Germinal center (tissue), 1 donor: ENCODE data around the gene ACP3.

Experiments
- DNase-seq: peaks from one replicate; pipeline ENCODE4 v3.0.0; 2012; ENCODE audit warnings: mixed read lengths, low spot score

The ACP3 gene

DNA sequence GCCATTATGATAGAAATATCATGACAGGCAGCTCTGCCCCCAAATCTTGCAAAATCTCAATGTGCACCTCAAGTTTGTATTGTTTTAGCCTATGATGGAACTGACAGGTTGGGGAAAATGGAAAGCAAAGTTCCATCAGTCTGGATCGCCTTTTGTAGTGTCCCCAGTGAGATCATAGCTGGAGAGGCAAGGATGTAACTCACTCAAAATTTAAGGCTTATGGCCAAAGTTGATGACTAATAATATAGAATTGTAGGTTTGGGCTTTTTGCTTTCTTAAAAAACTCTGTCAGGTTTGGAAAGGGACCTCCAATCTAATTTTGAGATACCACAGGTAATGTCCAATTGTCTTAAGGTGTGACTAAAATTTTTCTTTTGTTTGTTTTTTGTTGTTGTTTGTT, 1.4 kb upstream of the ACP3 start:
- no peak for DNase-seq

DNA sequence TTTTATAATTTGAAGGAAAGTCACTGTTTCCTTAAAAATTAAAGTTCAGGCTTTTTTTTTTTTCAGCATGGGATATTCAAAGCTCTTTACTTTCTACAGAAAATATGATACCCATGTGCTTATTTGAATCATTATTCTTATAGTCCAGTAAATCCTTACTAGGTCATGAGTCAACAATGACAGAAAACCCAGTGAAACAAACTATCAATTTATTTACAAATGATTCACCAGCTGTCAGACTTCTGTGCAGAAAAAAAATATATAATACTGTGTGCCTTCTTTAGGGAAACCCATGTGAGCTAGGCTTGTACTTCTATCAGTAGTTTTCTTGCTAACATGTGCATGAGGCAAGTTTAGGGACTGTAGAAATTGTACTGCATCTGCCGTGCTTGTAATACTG, 1.2 kb downstream of the ACP3 start:
- DNase-seq, result no peak

DNA sequence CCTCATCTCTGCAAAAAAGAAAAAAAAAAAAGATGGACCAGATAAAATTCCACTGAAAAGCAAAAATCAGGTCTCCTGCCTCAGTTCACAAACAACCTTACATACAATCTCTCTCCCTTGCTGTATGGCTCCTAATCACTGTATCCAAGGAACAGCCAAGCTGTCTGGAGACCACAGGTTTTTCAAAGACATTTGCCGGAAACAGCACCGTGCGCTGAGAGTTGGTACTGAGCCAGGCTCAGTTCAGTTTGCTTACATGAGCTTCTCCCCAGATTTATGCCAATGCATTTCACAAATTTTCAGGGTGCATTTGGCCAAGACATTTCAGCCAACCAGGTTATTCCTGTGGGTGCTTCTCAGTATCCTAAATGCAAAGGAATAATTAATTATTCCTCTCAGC, 4.1 kb downstream of the ACP3 start:
- no peak for DNase-seq

DNA sequence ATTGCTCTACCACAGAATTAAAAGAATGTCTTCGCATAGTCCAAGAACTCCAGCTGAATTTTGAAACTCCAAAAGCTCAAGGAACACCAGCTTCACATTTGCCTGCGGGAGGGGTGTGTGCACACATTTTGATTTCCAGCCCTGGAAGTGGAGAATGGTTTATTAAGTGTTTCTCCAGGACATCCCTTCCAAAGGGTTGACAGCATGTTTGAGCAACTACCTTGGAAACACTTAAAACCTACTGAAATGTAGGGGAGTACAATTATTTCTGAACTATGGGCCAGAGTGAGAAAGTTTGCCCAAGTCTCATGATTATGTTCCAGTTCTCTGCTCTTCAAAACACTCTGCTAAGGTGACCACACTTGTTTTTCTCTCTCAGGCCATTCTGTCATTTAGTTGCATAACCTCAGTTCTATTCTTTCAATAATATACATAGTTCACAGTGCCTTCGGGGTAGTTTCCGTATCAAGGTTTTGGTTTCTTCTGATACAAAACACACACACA, 7.9 kb downstream of the ACP3 start:
- no peak for DNase-seq

DNA sequence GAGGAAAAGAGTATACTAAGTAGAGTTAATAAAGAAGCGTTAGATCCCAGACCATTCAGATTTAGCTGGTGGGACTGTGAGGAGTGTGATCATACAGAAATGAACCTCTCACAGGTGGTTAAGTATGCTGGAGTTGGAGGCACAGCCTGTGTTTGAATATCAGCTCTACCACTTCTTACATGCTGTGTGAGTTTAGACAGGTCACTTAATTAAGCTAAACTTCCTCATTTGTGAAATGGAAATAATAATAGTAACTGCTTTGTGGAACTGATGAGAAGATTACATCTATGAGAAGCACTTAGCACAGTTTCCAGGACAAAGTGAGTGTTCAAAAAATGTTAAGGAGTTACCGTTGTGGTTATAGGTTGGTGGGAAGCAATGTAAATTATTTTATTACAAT, 8.4 kb downstream of the ACP3 start:
- peak; percentile 5 for DNase-seq

DNA sequence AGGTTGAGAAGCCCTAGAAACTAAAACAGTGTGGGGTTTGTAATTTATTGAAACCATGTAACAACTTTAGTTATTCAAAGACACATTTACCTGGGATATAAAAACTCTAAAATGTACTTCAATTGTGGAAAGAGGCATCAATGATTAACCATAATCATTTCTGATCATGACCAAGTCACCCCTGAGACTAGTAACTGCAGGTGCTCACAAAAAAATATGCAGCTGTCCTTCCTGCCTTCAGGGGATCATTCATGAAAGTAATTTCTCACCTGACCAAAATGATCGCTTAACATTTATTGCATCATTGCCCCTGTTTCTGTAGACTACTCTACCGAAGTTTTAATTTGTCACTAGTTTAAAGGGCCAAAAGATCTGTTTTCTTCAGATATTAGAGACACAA, 9.0 kb downstream of the ACP3 start:
- no peak for DNase-seq

DNA sequence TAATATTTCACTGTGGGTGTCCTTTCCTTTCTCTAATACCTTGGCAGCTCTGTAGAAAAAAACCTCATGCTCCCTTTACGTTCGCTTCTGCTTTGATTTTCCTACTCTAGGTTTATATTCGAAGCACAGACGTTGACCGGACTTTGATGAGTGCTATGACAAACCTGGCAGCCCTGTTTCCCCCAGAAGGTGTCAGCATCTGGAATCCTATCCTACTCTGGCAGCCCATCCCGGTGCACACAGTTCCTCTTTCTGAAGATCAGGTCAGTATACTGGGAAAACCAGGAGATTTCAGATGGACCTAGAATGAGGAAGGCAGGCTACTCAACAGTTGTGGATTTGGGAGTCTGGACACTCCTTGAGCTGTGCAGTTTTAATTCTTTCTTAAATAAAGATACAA, 14.9 kb downstream of the ACP3 start:
- no peak for DNase-seq

DNA sequence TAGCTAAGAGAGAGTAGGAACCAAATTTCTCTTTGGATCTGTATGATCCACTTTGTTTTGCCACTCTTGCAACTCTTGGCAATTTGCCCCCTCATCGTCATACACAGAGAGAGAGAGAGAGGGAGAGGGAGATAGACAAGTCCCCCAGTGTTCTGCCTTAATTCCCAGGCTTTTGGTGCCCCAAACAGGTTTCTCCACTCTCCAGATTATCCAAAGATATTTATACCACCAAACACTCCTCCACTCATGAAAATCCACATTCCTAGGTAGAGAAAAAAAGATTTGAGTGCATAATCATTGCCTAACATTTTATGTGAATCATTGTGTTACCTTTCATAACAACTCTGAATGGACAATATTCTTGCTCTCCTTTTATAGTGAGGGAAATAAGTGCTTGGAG, 15.3 kb downstream of the ACP3 start:
- DNase-seq, result no peak

DNA sequence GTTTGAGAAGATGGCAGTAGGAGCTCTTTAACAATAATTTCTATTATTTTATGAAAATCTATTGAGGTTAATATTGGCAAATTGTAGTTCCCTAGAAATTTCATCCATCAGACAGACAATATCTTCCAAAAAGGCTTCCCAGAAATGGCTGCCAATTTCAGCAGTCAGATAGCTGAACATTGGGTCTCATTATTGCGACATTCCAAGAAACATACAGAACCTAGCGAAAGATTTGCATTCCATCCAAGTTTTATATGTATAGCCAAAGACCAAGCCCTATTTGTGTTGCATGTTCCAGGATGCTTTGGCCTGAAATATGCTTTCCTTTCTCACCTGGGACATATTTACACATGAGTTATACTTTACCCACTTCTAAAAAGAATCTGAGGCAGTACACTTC, 24.5 kb downstream of the ACP3 start:
- no peak for DNase-seq

DNA sequence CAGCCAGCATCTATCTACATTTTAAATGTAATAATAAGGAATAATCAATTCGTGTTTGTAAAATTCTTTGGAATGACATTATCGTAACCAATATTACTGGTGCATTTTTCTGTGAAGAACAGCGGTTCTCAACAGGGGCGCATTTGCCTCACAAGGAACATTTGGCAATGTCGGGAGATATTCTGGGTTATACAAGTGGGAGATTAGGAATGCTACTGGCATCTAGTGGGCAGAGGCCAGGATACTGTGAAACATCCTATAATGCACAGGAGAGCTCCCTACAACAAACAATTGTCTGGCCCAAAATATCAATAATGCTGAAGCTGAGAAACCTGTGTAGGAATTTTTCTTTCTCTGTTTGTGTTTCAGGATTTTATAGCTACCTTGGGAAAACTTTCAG, 25.0 kb downstream of the ACP3 start:
- DNase-seq, result no peak

DNA sequence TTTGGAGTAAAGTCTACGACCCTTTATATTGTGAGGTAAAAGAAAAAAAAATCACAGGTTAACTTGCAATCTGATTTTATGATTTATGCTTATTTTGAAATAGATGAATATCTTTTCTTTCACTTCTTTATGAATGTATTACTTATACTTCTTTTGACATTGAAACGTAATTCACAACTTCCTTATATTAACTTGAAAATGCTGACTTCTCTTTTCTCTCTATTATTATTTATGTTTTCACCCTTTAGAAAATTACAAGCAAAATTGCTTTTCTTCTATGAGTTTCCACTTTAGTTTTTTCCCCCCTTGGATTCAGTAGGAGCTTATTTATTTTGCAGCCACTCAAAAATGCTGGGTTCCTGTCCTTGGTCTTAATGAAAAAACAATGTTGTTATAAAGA, 25.4 kb downstream of the ACP3 start:
- DNase-seq, result no peak

DNA sequence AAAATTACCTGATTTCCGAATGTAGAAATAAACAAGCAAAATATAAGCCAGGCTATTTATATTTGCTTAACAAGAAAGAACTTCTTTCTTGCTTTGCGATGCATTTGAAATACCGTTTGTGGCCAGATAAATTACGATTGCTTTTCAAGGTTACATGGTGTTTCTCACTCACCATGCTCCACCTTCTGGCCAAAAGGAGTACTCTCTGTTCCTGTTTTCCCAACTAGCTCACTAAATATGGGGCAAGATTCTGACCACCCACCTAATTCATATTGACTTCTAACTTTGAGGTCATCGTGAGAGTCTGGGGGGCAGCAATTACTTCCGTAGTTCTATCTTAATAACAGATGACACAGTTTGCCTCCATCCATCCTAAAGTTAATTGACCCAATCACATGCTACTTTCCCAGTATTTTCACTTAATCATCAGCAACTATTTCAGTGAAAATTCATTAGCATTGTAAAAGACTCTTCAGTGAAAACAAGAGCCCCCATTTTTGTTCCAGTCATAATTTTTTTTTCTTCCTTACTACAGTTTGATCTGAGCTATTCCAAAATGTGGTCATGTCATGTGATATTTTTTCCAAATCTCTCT, 25.9 kb downstream of the ACP3 start:
- peak; percentile 31 for DNase-seq

DNA sequence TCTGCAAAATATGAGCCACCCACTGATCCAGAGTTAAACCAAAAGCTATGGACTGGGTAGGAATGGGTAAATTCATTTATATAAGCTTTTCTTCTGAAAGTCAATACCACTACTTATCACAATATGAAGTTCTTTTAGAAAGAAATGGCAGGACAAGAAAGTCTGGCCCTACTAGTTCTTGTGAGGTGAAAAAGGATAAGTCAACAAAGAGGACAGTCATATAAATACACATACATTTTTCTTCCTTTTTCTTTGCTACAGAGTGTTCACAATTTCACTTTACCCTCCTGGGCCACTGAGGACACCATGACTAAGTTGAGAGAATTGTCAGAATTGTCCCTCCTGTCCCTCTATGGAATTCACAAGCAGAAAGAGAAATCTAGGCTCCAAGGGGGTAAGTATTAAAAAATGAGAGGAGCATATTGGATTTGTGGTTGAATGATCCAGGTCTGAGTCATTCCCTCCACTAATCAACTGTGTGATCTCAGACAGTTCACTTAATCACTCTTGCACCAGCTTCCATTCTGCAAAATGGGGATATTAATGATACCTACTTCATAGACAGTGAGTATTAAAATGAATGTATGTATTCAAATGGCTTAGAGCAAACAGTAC, 27.6 kb downstream of the ACP3 start:
- DNase-seq, result no peak

DNA sequence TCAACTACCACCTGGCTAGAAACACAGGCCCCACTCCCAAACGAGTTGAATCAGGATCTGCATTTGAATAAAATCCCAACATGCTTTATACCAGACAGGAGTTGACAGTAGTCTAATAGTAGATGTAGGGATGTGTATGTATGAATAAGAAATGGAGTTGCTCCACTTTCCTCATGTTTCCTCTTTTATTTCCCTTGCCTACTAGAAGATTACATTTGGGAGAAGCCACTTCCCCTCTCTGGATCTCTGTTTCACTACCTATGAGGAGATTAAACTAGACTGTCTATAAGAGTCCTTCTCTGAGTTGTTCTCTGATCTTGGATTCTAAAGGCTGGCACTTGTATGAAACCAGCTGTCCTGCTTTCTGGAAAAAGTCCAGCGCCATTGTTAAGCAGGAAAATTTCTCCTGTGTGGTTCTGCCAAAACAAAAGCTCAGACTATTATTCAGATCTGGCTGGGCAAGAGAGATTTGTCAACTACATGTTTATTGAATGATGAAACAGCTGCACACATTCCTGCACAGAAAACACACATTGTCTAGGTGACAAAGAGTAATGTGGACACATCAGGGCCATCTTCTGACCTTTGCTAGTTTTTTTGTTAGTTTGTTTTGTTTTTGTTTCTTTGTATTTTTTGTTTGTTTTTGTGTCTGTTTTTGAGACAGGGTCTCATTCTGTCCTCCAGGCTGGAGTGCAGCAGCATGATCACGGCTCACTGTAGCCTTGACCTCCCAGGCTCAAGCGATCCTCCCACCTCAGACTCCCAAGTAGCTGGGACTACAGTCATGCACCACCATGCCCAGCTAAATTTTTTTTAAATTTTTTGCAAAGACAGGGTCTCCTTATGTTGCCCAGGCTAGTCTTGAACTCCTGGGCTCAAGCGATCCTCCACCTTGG, 29.9 kb downstream of the ACP3 start:
- DNase-seq, result no peak

DNA sequence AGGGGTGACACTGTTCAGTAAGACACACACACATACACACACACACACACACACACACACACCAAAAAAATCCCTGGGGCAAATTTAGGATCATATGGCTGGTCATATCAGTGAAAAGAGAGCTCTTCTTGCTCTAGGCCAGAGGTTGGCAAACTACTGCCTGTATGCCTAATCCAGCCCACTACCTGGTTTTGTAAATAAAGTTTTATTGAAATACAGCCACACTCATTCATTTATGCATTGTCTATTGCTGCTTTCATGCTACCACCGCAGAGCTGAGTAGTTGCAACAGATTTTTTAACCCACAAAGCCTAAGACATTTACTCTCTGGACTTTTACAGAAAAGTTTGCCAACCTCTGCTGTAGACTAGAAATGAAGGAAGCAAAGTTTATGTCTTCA, 30.6 kb downstream of the ACP3 start:
- DNase-seq, result no peak

DNA sequence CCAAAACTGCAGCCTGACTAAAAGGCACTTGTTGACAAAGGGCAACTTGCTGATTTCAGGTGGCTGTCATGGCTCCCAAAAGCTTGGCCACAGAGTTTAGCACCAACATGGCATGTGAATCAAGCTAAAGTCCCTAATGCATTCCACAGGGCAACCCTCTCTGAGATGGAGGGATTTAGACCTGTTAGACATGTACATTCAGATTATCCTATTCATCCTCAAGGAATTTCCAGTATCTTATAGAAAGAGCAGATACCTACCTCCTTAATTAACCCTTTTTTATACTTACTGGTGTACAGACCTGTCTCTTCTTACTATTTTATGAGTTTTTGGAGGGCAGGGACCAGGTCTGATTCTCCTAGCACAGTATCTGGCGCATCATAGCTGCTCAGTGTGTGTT, 31.3 kb downstream of the ACP3 start:
- no peak for DNase-seq

DNA sequence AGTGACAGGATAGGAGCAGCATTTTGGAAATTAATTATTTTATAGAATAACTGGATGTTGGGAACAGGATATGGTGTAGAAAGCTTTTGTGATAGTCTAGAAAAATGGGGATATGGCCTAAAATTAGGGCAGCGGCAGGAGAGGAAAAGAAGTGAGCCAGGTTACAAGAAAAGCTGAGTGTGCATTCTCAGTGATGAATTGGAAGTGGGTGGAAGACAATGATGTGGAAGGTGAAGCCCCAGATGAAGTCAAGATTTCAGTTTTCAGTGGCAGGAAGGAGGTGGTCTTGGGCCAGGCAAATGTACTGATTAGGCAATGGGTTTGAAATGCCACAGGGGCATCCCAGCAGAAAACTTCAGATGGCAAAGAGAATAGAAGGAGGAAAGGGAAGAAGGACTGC, 33.6 kb downstream of the ACP3 start:
- DNase-seq, result no peak

DNA sequence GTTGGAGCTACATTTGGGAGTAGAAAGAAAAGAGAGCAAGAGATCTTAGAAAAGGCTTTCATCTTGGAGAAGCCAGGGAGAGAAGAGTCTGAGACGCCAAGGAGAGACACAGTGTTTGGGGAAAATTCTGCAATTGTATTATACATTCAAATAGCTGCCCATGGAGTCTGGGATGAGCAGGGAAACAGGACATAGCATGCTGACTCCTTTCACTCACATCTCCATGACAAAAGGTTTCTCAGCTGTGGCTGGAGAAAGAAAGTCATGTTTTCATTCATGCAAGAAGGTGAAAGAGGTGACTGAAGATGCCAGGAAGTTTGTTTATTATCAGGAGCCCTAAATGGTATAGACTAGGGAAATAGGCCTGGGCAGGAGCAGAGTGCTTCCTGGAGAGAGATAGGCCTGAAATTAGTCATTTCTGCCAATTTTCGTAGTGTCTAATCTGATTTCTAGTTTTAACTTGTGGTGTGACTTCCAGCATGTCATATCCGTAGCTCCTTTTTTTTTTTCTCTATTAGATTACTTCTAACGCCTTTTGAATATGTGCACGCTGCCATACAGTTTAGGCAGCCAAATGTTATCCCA, 34.1 kb downstream of the ACP3 start:
- DNase-seq, result no peak

DNA sequence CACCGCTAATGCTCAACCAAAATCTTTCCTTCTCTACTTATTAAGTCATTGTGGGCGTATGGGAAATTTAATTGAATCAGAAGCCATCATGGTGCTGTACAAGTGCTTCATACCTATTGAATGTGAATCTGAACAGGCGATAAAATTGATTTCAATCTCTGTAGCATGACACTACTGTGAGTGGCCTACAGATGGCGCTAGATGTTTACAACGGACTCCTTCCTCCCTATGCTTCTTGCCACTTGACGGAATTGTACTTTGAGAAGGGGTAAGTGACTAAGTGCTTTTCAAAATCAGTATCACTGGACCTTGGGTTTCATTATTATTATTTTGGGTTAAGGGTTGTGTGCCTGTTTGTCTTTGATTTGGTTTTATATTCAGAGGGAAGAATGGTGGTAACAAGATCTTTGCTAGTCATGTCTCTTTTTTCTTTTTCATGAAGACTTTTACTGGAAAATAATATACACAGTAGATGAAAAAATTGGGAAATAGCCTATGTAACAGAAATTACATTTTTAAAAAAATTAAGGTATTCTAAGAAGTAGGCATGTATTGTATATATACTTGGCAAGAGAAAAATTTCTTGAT, 35.4 kb downstream of the ACP3 start:
- DNase-seq, result peak; percentile 64

DNA sequence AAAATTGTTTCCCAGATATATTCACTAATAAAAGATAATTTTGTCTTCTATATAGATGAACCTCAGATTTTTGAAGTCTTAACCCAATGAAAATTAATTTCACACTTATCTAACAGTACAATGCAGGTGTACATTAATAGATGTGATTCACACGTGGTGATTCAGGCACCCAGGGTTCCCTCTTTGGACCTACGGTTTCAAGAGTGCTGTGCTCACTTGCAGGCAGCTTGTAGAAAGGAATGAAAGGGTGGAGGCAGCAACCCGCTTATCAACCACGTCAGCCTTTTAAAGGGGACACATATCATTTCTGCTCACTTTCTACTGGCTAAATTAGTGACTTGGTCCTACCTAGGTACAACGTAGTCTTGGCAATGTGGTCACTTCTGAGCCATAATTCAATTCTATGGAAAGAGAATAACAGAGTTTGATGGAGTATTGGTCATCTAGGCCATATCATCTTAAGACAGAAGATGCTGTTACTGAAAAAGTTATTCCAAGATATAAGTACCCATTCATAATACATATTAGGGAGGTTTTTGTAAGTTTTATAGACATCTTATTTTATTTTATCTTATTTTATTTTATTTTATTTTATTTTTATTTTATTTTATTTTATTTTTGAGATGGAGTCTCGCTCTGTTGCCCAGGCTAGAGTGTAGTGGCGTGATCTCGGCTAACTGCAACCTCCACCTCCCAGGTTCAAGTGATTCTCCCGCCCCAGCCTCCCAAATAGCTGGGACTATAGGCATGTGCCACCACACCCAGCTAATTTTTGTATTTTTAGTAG, 37.9 kb downstream of the ACP3 start:
- no peak for DNase-seq

DNA sequence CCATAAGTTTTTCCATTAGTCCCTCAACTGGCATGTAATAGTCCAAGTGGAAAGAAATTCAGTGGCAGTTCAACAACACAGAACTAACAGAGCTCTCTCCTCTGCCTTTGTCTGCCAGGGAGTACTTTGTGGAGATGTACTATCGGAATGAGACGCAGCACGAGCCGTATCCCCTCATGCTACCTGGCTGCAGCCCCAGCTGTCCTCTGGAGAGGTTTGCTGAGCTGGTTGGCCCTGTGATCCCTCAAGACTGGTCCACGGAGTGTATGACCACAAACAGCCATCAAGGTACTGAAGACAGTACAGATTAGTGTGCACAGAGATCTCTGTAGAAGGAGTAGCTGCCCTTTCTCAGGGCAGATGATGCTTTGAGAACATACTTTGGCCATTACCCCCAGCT, 39.4 kb downstream of the ACP3 start:
- DNase-seq, result no peak

DNA sequence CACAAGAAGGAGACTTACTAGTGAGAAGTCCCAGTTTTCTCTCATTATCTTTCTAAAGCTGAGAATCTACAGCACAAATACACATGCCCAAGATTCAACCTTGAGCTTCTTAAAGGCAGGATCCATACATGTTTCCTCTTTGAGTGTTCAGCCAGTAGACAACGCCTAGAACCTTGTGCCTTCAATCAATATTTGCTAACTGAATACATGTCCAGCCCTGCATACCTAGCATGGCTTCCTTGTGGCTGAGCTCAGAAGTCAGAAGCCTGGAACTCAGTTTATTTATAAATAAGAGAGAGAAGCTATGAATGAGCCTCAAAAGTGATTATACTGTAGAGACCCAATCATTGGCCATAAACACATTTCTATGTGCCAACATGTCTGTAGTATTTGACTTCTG, 43.5 kb downstream of the ACP3 start:
- DNase-seq, result no peak
